GM12878 (cell line): Measurements from ENCODE around the gene RCAN2.

Experiments used
- HDGF ChIP-seq: fragments of 450-650 bp; IDR thresholded peaks from 2 replicates; pipeline ENCODE4 v1.6.1; 2016; ENCODE audit warnings: antibody characterized with exemption
- MYB ChIP-seq: fragments of 150-350 bp; IDR thresholded peaks from 2 replicates; pipeline ENCODE4 v1.6.1; 2014; ENCODE audit warnings: mild to moderate bottlenecking, low read depth, low read length, borderline replicate concordance
- PML ChIP-seq: IDR thresholded peaks from 2 replicates; pipeline ENCODE4 v1.6.1; 2012; ENCODE audit warnings: low read length, inconsistent platforms
- POLR2A ChIP-seq: IDR thresholded peaks from 2 replicates; pipeline ENCODE4 v1.6.1; 2011; ENCODE audit warnings: low read depth, mild to moderate bottlenecking, low read length
- POLR2AphosphoS5 ChIP-seq: IDR thresholded peaks from 2 replicates; pipeline ENCODE4 v1.6.1; 2011; ENCODE audit warnings: mild to moderate bottlenecking, low read length, inconsistent platforms
- RAD21 ChIP-seq: IDR thresholded peaks from 2 replicates; pipeline ENCODE4 v1.6.1; 2011; ENCODE audit warnings: mild to moderate bottlenecking, low read depth, low read length, moderate library complexity; ENCODE audit not compliant: insufficient read depth
- RAD51 ChIP-seq: fragments of 450-650 bp; IDR thresholded peaks from 2 replicates; pipeline ENCODE4 v1.6.1; 2016; ENCODE audit warnings: moderate library complexity, mild to moderate bottlenecking, inconsistent platforms
- RBBP5 ChIP-seq: fragments of 200-600 bp; sonication (generic); conservative IDR thresholded peaks from 2 replicates; pipeline ENCODE4 v1.6.1; 2016
- ZNF384 ChIP-seq: IDR thresholded peaks from 2 replicates; pipeline ENCODE4 v1.6.1; 2012; ENCODE audit warnings: low read depth, mild to moderate bottlenecking, low read length, improper control_type of control experiment, borderline replicate concordance

DNA sequence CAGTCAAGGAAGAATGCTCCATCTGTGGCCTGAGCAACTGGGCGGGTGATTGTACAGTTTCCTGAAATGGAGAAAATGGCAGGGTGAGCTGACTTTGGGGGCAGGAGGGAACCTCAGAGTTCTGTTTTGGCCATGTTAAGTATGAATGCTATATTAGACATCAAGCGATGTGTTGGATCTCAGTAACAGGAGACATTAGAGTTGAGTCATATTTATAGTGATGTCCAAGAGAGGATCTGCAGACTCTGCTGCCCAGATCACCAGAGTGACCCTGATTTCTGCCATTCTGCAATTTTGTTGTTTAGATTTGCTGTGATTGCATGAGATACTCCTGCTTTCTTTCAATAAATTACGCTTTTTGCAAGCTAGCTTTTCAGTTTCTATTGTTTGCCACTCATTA lies 189.1 kb downstream of the RCAN2 start:
- TF ChIP-seq HDGF (no peak), PML (no peak), ZNF384 (no peak), RAD21 (no peak), RAD51 (no peak), POLR2A (no peak), MYB (no peak), RBBP5 (no peak), POLR2AphosphoS5 (no peak)
